K562 (cell line): ENCODE data around the gene USP28. TPM values are rescaled to one million over a fixed set of nuclear protein-coding genes. Genes with fewer than 3 reads are reported as not detected.
A peak's percentile ranks its signal among the peaks of the same experiment; 100 is the strongest.

Source experiments
- ARID1B ChIP-seq: fragments of 450-650 bp; IDR thresholded peaks from 2 replicates; pipeline ENCODE4 v1.6.1; 2016; ENCODE audit warnings: antibody characterized with exemption, mild to moderate bottlenecking, inconsistent platforms
- ATF4 ChIP-seq: fragments of 450-650 bp; formaldehyde crosslinking; IDR thresholded peaks from 2 replicates; pipeline ENCODE4 v1.4.0; 2022; ENCODE audit warnings: mild to moderate bottlenecking, moderate library complexity
- DLX4 ChIP-seq: fragments of 250-450 bp; sonication (Bioruptor Pico); IDR thresholded peaks from 2 replicates; pipeline ENCODE4 v1.6.1; 2021; ENCODE audit warnings: mild to moderate bottlenecking
- ETS1 ChIP-seq: conservative IDR thresholded peaks from 2 replicates; pipeline ENCODE4 v1.6.1; 2011; ENCODE audit warnings: low read depth, mild to moderate bottlenecking, low read length; ENCODE audit not compliant: control insufficient read depth
- FOSL1 ChIP-seq: fragments of 200-800 bp; sonication (Bioruptor generic); conservative IDR thresholded peaks from 2 replicates; pipeline ENCODE4 v1.6.1; 2016; ENCODE audit warnings: missing genetic modification characterization, missing compliant biosample characterization
- HDAC6 ChIP-seq: IDR thresholded peaks from 2 replicates; pipeline ENCODE4 v1.6.1; 2012; ENCODE audit warnings: low read depth, mild to moderate bottlenecking, control low read depth, inconsistent platforms, low read length, moderate library complexity
- HINFP ChIP-seq: fragments of 450-650 bp; conservative IDR thresholded peaks from 2 replicates; pipeline ENCODE4 v1.6.1; 2016; ENCODE audit warnings: missing genetic modification characterization, low read depth, mild to moderate bottlenecking, control low read depth, missing compliant biosample characterization
- HNRNPH1 ChIP-seq: fragments of 200-400 bp; formaldehyde crosslinking; optimal IDR thresholded peaks from 2 replicates; pipeline ENCODE3; 2017; ENCODE audit warnings: low read depth, mild to moderate bottlenecking, low read length, moderate library complexity
- JUND ChIP-seq, 2 experiments: IDR thresholded peaks; 2 replicates in 1 of 2; 3 replicates in 1 of 2; pipeline ENCODE4 v1.6.1; 2011; ENCODE audit warnings: borderline replicate concordance in 2 of 2, low read depth in 2 of 2, low read length in 2 of 2, improper control_type of control experiment in 1 of 2, missing biosample characterization in 1 of 2, missing genetic modification characterization in 1 of 2, missing genetic modification reagents in 1 of 2
- KHSRP ChIP-seq: fragments of 450-650 bp; IDR thresholded peaks from 2 replicates; pipeline ENCODE4 v1.6.1; 2017
- MEIS2 ChIP-seq: fragments of 450-650 bp; IDR thresholded peaks from 2 replicates; pipeline ENCODE4 v1.6.1; 2014; ENCODE audit warnings: mild to moderate bottlenecking; ENCODE audit not compliant: partially characterized antibody
- NFE2 ChIP-seq: IDR thresholded peaks from 2 replicates; pipeline ENCODE4 v1.6.1; 2014; ENCODE audit warnings: antibody characterized with exemption, low read depth
- PBX2 ChIP-seq, 2 experiments: IDR thresholded peaks in 1 of 2; conservative IDR thresholded peaks in 1 of 2; 2 replicates each; pipeline ENCODE4 v1.6.1; 2016; ENCODE audit warnings: low read depth in 2 of 2, mild to moderate bottlenecking in 1 of 2, missing compliant biosample characterization in 1 of 2, missing genetic modification characterization in 1 of 2, moderate library complexity in 1 of 2
- PTRF ChIP-seq: fragments of 450-650 bp; IDR thresholded peaks from 2 replicates; pipeline ENCODE4 v1.6.1; 2016; ENCODE audit warnings: mild to moderate bottlenecking, missing genetic modification characterization, missing compliant biosample characterization
- RBBP5 ChIP-seq: fragments of 200-600 bp; sonication (generic); IDR thresholded peaks from 2 replicates; pipeline ENCODE4 v1.6.1; 2012; ENCODE audit warnings: borderline replicate concordance, mild to moderate bottlenecking, low read length, control low read depth, inconsistent platforms; ENCODE audit not compliant: insufficient read depth, poor library complexity, severe bottlenecking
- SMARCB1 ChIP-seq: IDR thresholded peaks from 2 replicates; pipeline ENCODE4 v1.6.1; 2011; ENCODE audit warnings: improper control_type of control experiment, low read depth; ENCODE audit not compliant: insufficient read length
- SRSF9 ChIP-seq: fragments of 200-400 bp; formaldehyde crosslinking; IDR thresholded peaks from 2 replicates; pipeline ENCODE4 v1.6.1; 2017; ENCODE audit warnings: low read depth, low read length, borderline replicate concordance
- ZNF239 ChIP-seq: fragments of 250-450 bp; sonication (Bioruptor Pico); IDR thresholded peaks from 2 replicates; pipeline ENCODE4 v1.4.0; 2020; ENCODE audit warnings: mild to moderate bottlenecking
- ZNF282 ChIP-seq: sonication (generic); formaldehyde crosslinking; IDR thresholded peaks from 2 replicates; pipeline ENCODE4 v1.8.1; 2023; ENCODE audit warnings: missing genetic modification reagents
- ZNF354B ChIP-seq: fragments of 250-450 bp; sonication (Bioruptor Pico); IDR thresholded peaks from 2 replicates; pipeline ENCODE4 v1.4.0; 2020
- ZNF785 ChIP-seq: fragments of 250-450 bp; sonication (Bioruptor Pico); IDR thresholded peaks from 2 replicates; pipeline ENCODE4 v1.4.0; 2020; ENCODE audit warnings: mild to moderate bottlenecking
- polyA plus RNA-seq, 8 experiments: library from polyadenylated mRNA; depleted of rRNA in 4 of 8; stranded (reverse) in 5 of 8; unstranded in 3 of 8; fragments of >200 nt; fragmentation: Nextera tagmentation in 2 of 8; fragmentation: Illumina TruSeq in 1 of 8; extraction: Ambion mirVana in 2 of 8; extraction: Trizol in 1 of 8; gene quantifications; 2 replicates each; pipeline versions ENCODE4 v1.2.1 to v1.2.3, GENCODE V29; 2011 to 2014; ENCODE audit warnings: inconsistent platforms in 1 of 8, missing spikeins in 1 of 8
- total RNA-seq, 7 experiments: library from RNA; depleted of rRNA in 6 of 7; stranded (reverse); fragments of >200 nt in 6 of 7; fragmentation: Illumina TruSeq in 2 of 7; extraction: Trizol in 2 of 7; gene quantifications; 2 replicates each; pipeline versions ENCODE4 v1.2.1 to v1.2.3, GENCODE V29; 2011 to 2021; ENCODE audit warnings: low replicate concordance in 1 of 7

Gene USP28
- total and polyA plus RNA-seq, 9 of the 15 experiments (the other 6 are each of a cell fraction or from before 2014, with no cell fraction given) = 3.7 to 42.7 (median 20.3) TPM

- no peak for TF ChIP-seq HINFP (tag)
- peak; percentile 91 for TF ChIP-seq MEIS2
- no peak for TF ChIP-seq KHSRP
- peak; percentile 50; the same call in 1 of the 2 replicates for TF ChIP-seq ARID1B
- peak; percentile 55 for TF ChIP-seq FOSL1 (tag)
- peak; percentile 60; the same call in 1 of the 2 replicates for TF ChIP-seq JUND (IDR thresholded peaks at IDR 0.05; ENCODE audit: borderline replicate concordance, low read depth, low read length)
- TF ChIP-seq JUND (tag; IDR thresholded peaks at IDR 0.05; ENCODE audit: borderline replicate concordance, low read depth, low read length) = peak; percentile 52; the same call in 1 of the 3 replicates
- no peak for TF ChIP-seq ETS1
- no peak for TF ChIP-seq SRSF9
- TF ChIP-seq HNRNPH1 = no peak
- TF ChIP-seq ZNF239 (CRISPR knock-in tag) = no peak
- no peak for TF ChIP-seq PTRF (tag)
- no peak for TF ChIP-seq ZNF785 (CRISPR knock-in tag)
- 0 out of 2 replicates have a peak, but pooled peaks have one; percentile 31 for TF ChIP-seq NFE2
- no peak for TF ChIP-seq DLX4 (CRISPR knock-in tag)
- TF ChIP-seq SMARCB1 = no peak
- no peak for TF ChIP-seq ZNF354B
- TF ChIP-seq PBX2 (CRISPR knock-in tag; IDR thresholded peaks at IDR 0.05; ENCODE audit: low read depth) = peak; percentile 54
- TF ChIP-seq PBX2 (tag; conservative IDR thresholded peaks at IDR 0.05; ENCODE audit: low read depth) = peak; percentile 80
- TF ChIP-seq HDAC6 = no peak
- no peak for TF ChIP-seq RBBP5
- no peak for TF ChIP-seq ZNF282 (CRISPR knock-in tag)
- no peak for TF ChIP-seq ATF4 (CRISPR knock-in tag)
Observed at GRCh38 chr11:113881856-113882255, 6.5 kb upstream of the USP28 start (continued).
